GM18520 (cell line): ENCODE results near the gene GALNT9.
"Not testable (repeated sequence)": the region's sequence is repeated elsewhere in the genome, so short reads cannot be mapped to it uniquely, and the experiment has no call there.

Source experiments
- ATAC-seq: cut with Tn5 transposase; IDR thresholded peaks from one replicate; pipeline ENCODE4 v1.9.1; 2021; ENCODE audit not compliant: unreplicated experiment

GALNT9 gene

GRCh38 chr12:132253698-132254480 is 75.5 kb downstream of the GALNT9 start:
- no peak for ATAC-seq

GRCh38 chr12:132252981-132253380 is 76.4 kb downstream of the GALNT9 start:
- ATAC-seq: not testable (repeated sequence)

DNA sequence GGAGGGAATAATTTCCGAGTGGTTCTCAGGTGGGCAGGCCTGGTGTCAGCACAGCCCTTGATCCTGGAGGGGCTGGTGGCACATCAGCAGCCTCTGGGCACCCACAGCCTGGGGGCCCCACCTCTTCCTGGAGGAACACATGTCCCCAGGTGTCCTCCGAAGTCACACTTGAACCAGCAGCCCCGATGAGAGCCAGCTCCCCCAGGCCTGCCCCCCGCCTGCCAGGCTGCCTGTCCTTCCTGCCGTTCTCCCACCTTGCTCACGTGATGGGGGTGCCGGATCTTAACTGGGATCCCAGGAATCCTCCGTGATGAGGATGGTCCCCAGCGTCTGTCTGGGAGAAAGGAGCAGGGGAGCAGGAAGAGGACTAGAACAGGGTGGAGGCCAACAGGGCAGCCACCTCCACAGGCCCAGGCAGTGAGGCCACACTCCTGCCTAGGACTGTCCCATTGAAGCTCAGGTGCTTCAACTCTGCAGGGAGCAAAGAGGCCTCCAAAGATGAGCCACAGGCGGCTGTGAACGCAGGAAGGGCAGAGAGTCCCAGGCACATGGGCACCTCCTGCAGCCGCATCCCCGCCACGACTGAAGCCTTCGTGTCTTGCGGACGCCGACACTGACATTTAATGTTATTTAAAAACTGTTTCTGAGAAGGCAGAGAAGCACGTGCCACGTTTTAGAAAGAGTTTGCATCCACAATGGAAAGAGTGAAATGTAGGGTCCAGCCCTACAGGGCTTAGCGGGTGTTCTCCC is 77.5 kb downstream of the GALNT9 start:
- no peak for ATAC-seq

GRCh38 chr12:132251310-132251709 is 78.1 kb downstream of the GALNT9 start:
- no peak for ATAC-seq

- ATAC-seq: no peak
Measured at GRCh38 chr12:132250707-132251106, 78.7 kb downstream of the GALNT9 start.

- no peak for ATAC-seq
Measured at GRCh38 chr12:132249689-132250478, 79.5 kb downstream of the GALNT9 start.

DNA sequence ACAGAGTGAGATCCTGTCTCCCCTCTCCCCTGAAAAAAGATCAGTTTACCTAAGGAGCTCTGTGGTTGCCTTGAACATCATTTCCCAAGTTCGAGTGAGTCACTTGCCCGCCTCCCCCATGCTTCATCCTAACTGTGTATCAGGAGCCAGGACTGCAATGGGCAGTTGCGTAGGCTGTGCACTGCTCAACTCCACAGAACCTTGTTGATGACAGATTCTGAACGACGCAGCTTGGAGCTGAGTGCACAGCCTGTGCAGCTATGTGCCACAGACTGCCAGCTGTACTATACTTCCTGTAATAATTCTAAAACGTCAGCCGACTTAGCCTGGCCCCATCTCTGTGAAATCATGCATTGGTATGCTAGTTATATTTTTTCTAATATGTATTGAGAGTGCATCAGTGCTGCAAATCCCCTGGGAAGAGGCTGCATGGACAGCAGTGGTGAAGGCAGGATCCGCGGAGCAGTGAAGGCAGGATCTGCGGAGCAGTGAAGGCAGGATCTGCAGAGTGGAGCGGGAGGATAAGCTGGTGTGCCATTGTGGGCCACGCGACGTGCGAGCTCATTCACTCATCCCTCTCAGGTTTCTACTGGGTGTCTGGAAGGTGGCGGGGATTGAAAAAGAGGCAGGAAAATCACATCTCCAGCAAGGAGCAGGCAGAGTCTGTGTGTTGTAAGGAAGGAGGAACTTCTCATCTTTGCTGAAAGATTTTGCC is 80.8 kb downstream of the GALNT9 start:
- no peak for ATAC-seq

GRCh38 chr12:132247718-132248452 is 81.5 kb downstream of the GALNT9 start:
- ATAC-seq: no peak

DNA sequence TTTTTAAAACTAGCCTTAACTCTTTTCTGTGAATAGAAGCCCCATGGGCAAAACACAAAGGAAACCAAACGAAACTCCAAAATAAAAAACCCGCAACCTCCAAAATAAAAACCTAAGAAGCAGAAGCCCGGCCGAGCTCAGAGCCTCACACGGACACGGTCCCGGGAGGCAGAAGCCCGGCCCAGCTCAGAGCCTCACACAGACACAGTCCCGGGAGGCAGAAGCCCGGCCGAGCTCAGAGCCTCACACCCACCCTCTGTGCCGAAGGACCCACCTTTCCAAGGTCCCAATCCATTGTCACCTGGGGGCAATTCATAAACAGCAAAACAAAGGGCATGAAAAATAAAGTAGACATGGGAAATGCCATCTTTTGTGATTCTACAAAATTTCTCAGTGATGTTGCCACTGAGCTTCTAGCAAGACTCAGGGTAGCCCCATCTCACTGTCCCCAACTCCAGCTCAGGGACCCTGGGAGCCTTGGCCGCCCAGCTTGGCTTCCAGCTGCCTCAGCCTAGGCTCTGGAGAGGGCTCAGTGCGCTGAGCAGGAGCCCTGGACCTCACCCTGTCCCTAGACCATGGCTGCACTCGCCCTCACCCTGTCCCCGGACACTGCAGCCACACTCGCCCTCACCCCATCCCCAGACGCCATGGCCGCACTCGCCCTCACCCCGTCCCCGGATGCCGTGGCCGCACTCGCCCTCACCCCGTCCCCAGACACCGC is 82.2 kb downstream of the GALNT9 start:
- no peak for ATAC-seq

- no peak for ATAC-seq
Measured at GRCh38 chr12:132245521-132246101, 83.8 kb downstream of the GALNT9 start.

DNA sequence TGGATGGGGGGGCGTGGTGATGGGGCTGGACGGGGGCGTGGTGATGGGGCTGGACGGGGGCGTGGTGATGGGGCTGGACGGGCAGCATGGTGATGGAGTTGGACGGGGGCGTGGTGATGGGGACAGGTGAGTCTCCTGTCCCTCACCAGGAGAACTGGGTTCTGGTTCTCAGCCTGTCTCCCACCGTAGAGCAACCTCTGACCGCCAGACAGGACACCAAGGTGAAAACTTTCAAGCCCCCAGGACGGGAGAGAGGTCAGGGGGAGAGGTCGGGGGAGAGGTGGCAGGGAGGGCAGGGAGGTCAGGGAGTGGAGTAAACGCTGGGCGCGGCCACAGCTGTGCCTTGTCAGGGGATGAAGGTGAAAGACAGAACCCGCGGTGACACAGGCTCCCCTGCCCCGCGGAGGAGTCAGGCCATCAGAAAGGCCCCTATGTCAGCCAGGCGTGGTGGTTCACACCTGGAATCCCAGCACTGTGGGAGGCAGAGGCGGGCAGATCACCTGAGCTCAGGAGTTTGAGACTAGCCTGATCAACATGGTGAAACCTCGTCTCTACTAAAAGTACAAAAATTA is 84.6 kb downstream of the GALNT9 start:
- ATAC-seq: no peak

GRCh38 chr12:132243596-132244310 is 85.6 kb downstream of the GALNT9 start:
- ATAC-seq: no peak

DNA sequence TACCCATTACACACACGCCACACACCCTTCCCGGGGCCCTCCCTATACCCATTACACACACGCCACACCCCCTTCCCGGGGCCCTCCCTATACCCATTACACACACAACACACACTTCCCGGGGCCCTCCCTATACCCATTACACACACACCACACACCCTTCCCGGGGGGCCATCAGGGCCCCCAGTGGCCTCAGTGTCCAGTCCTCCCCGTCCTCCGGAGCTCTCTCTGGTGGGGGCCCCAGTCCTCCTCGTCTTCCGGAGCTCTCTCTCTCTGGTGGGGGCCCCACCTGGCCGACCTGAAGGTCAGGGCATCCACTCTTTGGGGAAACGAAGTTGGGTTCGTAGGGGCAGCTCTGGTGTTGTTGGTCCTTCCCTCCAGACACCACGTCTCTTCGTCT is 86.2 kb downstream of the GALNT9 start:
- not testable (repeated sequence) for ATAC-seq

DNA sequence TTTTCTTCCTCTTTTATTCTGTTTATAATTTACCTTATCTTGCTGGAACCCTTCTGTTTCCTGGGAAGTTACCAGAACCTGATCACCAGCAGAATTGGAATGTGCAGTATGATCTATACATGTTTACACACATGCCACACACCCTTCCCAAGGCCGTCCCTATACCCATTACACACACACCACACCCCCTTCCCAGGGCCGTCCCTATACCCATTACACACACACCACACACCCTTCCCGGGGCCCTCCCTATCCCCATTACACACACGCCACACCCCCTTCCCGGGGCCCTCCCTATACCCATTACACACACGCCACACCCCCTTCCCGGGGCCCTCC is 88.8 kb downstream of the GALNT9 start:
- not testable (repeated sequence) for ATAC-seq

DNA sequence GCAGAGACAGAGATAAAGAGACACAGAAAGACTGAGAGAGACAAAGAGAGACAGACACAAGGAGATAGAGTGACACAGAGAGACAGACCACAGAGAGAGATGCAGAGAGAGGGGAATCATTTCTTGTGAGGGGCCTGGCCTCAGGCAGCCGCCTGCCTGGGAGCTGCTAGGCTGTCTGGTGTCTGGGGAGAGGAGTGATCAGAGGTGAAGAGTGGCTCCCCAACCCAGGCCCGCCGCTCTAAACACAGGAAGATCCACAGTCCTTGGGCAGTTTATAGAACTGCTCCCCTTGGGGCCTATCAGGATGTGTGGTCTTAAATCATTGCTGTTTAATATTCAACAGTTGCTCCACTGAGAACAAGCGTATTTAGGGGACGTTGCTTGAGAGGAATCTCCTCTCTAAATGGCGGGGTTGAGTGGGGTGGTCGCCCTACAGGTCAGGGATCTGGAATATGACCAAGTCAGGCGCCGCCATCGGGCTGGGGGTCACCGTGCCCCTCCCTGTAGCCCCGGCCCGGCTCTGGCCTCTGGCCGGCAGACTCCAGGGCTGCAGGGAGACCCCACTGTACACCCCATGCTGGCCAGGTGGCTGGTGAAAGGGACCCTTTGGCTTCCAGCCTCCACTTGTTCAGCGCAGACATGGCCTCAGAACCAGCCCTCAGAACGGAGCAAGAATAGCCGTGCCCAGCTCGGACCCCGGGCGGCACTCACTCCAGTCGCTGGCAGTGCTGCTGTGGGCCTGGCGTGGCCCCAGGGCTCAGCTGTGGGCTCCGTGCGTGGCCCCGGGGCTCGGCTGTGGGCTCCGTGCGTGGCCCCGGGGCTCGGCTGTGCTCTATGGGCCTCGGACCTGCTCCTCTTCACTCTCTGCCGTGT is 89.4 kb downstream of the GALNT9 start:
- no peak for ATAC-seq

DNA sequence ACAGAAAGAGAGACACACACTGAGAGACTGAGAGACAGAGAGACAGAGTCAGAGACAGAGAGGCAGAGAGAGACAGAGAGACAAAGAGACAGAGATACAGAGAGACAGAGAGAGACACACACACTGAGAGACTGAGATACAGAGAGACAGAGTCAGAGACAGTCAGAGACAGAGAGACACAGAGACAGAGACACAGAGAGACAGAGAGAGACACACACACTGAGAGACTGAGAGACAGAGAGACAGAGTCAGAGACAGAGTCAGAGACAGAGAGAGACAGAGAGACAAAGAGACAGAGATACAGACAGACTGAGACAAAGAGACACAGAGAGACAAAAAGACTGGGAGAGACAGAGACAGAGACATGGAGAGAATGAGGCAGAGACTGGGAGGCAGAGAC is 90.0 kb downstream of the GALNT9 start:
- no peak for ATAC-seq

GRCh38 chr12:132238884-132239283 is 90.5 kb downstream of the GALNT9 start:
- no peak for ATAC-seq
